SK-N-SH treated with all-trans-retinoic acid at 6 μM for 48 hours (cell line): ENCODE data around the gene FUNDC2.

Experiments
- ATAC-seq: fragments of 200-7000 bp; cut with Tn5 transposase; 3 replicates; pipeline ENCODE4 v1.9.1; 2020; ENCODE audit warnings: mild to moderate bottlenecking, moderate library complexity
- ARNTL ChIP-seq: fragments of 450-650 bp; formaldehyde crosslinking; IDR thresholded peaks from 2 replicates; pipeline ENCODE4 v1.5.0; 2020; ENCODE audit warnings: low read depth, mild to moderate bottlenecking, moderate library complexity, borderline replicate concordance
- BACH2 ChIP-seq: fragments of 250-450 bp; sonication (Bioruptor Pico); IDR thresholded peaks from 2 replicates; pipeline ENCODE4 v1.9.0; 2021; ENCODE audit warnings: mild to moderate bottlenecking, borderline replicate concordance
- CREB5 ChIP-seq: fragments of 250-450 bp; sonication (Bioruptor Pico); IDR thresholded peaks from 2 replicates; pipeline ENCODE4 v1.5.1; 2020; ENCODE audit warnings: low read depth, mild to moderate bottlenecking, moderate library complexity
- CSDC2 ChIP-seq: fragments of 250-450 bp; sonication (Bioruptor Pico); IDR thresholded peaks from 2 replicates; pipeline ENCODE4 v1.5.0; 2020; ENCODE audit warnings: mild to moderate bottlenecking, moderate library complexity
- CSRNP3 ChIP-seq: fragments of 250-450 bp; sonication (Bioruptor Pico); IDR thresholded peaks from 2 replicates; pipeline ENCODE4 v1.5.1; 2021; ENCODE audit warnings: mild to moderate bottlenecking, moderate library complexity
- ESRRG ChIP-seq: fragments of 250-450 bp; sonication (Bioruptor Pico); IDR thresholded peaks from 2 replicates; pipeline ENCODE4 v1.6.1; 2021; ENCODE audit warnings: mild to moderate bottlenecking
- GLIS3 ChIP-seq: fragments of 250-450 bp; sonication (Bioruptor Pico); IDR thresholded peaks from 2 replicates; pipeline ENCODE4 v1.5.0; 2020; ENCODE audit warnings: mild to moderate bottlenecking, moderate library complexity
- OSR1 ChIP-seq: fragments of 250-450 bp; sonication (Bioruptor Pico); IDR thresholded peaks from 2 replicates; pipeline ENCODE4 v1.8.0; 2022; ENCODE audit warnings: moderate library complexity, mild to moderate bottlenecking, inconsistent platforms
- PATZ1 ChIP-seq: fragments of 250-450 bp; sonication (Bioruptor Pico); IDR thresholded peaks from 2 replicates; pipeline ENCODE4 v1.8.0; 2020; ENCODE audit warnings: mild to moderate bottlenecking, moderate library complexity, borderline replicate concordance
- POU6F1 ChIP-seq: fragments of 250-450 bp; sonication (Bioruptor Pico); IDR thresholded peaks from 2 replicates; pipeline ENCODE4 v1.8.0; 2021; ENCODE audit warnings: low read depth, mild to moderate bottlenecking, moderate library complexity, borderline replicate concordance
- PPARA ChIP-seq: fragments of 250-450 bp; sonication (Bioruptor Pico); IDR thresholded peaks from 2 replicates; pipeline ENCODE4 v1.5.0; 2020; ENCODE audit warnings: mild to moderate bottlenecking, borderline replicate concordance
- RARB ChIP-seq: fragments of 250-450 bp; sonication (Bioruptor Pico); IDR thresholded peaks from 2 replicates; pipeline ENCODE4 v1.8.0; 2021; ENCODE audit warnings: mild to moderate bottlenecking, moderate library complexity
- TCF4 ChIP-seq: fragments of 250-450 bp; sonication (Bioruptor Pico); IDR thresholded peaks from 2 replicates; pipeline ENCODE4 v1.8.0; 2021; ENCODE audit warnings: mild to moderate bottlenecking, moderate library complexity, borderline replicate concordance
- TOX ChIP-seq: fragments of 250-450 bp; sonication (Bioruptor Pico); IDR thresholded peaks from 2 replicates; pipeline ENCODE4 v1.8.0; 2021; ENCODE audit warnings: mild to moderate bottlenecking, moderate library complexity, borderline replicate concordance
- ZFP3 ChIP-seq: fragments of 250-450 bp; sonication (Bioruptor Pico); IDR thresholded peaks from 2 replicates; pipeline ENCODE4 v1.5.0; 2020; ENCODE audit warnings: mild to moderate bottlenecking, moderate library complexity
- ZFP30 ChIP-seq: fragments of 450-650 bp; formaldehyde crosslinking; IDR thresholded peaks from 2 replicates; pipeline ENCODE4 v1.5.0; 2022; ENCODE audit warnings: mild to moderate bottlenecking, moderate library complexity
- ZNF565 ChIP-seq: fragments of 450-650 bp; formaldehyde crosslinking; conservative IDR thresholded peaks from 2 replicates; pipeline ENCODE4 v1.5.0; 2020; ENCODE audit warnings: low read depth, mild to moderate bottlenecking, moderate library complexity
- ZNF70 ChIP-seq: fragments of 450-650 bp; formaldehyde crosslinking; IDR thresholded peaks from 2 replicates; pipeline ENCODE4 v1.5.0; 2020; ENCODE audit warnings: mild to moderate bottlenecking, moderate library complexity
- ZNF8 ChIP-seq: fragments of 450-650 bp; formaldehyde crosslinking; IDR thresholded peaks from 2 replicates; pipeline ENCODE4 v1.5.0; 2020; ENCODE audit warnings: mild to moderate bottlenecking, moderate library complexity
- TF ChIP-seq, protein P1 (sequence below): fragments of 250-450 bp; sonication (Bioruptor Pico); IDR thresholded peaks from 2 replicates; pipeline ENCODE4 v1.5.0; 2020; ENCODE audit warnings: mild to moderate bottlenecking, moderate library complexity

The FUNDC2 gene

DNA sequence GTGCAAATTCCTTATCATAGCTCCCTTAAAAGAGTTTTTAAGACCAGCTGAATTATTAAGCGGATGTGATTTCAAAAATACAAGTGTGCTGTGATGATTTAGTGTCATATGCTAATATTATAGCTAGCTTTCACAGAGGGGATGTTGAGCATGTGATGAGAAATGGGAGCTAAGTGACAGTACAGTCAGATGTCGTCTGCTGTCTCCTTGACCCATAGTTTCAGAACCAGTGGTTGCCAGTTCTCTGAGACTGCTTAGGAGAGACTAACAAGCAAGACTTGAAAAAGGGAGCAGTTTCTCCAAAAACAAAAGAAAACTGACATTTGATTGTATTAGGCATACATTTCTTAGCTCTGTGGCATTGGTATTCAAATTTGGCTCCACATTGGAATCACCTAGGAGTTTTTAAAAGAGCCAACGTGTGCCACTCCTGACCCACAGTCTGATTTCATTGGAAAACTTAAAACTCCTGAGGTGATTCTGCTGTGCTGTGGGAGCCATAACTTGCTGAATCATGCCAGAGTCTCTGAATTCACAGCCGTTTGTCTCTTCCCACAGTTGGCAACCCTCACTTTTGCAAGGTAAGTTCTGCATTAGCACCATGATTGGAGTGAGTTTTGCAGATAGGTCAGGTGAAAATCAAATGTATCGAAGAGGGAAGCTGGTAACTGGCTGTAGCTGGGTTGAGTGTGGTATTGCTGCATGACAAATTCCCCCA lies 20.3 kb downstream of the FUNDC2 start:
- TF ChIP-seq CSDC2 (CRISPR knock-in tag) (no peak), TOX (CRISPR knock-in tag) (no peak), BACH2 (no peak), TCF4 (CRISPR knock-in tag) (no peak), ESRRG (CRISPR knock-in tag) (no peak), ARNTL (CRISPR knock-in tag) (no peak), CSRNP3 (CRISPR knock-in tag) (no peak), ZNF70 (CRISPR knock-in tag) (no peak), POU6F1 (CRISPR knock-in tag) (no peak), ZFP30 (CRISPR knock-in tag) (no peak), GLIS3 (CRISPR knock-in tag) (no peak), PPARA (no peak), CREB5 (no peak), ZFP3 (no peak)
- TF ChIP-seq, protein P1, sequence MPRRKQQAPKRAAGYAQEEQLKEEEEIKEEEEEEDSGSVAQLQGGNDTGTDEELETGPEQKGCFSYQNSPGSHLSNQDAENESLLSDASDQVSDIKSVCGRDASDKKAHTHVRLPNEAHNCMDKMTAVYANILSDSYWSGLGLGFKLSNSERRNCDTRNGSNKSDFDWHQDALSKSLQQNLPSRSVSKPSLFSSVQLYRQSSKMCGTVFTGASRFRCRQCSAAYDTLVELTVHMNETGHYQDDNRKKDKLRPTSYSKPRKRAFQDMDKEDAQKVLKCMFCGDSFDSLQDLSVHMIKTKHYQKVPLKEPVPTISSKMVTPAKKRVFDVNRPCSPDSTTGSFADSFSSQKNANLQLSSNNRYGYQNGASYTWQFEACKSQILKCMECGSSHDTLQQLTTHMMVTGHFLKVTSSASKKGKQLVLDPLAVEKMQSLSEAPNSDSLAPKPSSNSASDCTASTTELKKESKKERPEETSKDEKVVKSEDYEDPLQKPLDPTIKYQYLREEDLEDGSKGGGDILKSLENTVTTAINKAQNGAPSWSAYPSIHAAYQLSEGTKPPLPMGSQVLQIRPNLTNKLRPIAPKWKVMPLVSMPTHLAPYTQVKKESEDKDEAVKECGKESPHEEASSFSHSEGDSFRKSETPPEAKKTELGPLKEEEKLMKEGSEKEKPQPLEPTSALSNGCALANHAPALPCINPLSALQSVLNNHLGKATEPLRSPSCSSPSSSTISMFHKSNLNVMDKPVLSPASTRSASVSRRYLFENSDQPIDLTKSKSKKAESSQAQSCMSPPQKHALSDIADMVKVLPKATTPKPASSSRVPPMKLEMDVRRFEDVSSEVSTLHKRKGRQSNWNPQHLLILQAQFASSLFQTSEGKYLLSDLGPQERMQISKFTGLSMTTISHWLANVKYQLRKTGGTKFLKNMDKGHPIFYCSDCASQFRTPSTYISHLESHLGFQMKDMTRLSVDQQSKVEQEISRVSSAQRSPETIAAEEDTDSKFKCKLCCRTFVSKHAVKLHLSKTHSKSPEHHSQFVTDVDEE (CRISPR knock-in tag), result no peak
- ATAC-seq, result no peak

DNA sequence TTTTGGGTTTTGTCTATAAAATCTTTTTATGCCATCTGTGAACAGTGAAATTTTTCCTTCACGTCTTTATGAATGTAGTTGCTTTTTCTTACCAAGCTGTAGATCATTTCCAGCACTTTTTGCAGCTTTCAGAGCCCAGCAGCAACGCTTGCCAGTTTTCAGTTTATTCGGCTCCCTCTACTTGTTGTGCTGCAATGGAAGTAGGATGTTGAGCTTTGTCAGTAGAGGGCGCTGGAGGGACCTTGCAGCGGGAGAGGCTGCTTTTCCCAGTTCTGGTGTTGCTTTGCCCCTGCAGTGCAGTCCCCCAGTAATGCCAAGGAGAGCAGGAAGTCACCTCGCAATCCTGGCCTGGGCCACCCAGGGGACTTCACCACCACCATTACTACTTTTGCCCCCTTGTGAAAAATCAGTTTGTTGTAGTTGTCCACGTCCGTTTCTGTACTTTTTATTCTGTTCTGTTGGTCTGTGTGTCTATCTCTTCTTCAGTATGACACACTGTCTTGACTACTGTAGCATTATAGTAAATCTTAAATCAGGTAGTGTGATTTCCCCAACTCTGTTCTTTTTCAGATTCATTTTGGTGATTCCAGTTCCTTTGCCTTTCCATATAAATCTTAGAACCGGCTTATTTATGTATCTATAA lies 22.5 kb downstream of the FUNDC2 start:
- ATAC-seq, result peak; percentile 93
- no peak for TF ChIP-seq TOX (CRISPR knock-in tag)
- TF ChIP-seq BACH2, result no peak
- TF ChIP-seq OSR1 (CRISPR knock-in tag), result no peak
- no peak for TF ChIP-seq RARB (CRISPR knock-in tag)
- no peak for TF ChIP-seq ZFP30 (CRISPR knock-in tag)
- TF ChIP-seq ZNF8 (CRISPR knock-in tag), result no peak
- TF ChIP-seq POU6F1 (CRISPR knock-in tag), result no peak

DNA sequence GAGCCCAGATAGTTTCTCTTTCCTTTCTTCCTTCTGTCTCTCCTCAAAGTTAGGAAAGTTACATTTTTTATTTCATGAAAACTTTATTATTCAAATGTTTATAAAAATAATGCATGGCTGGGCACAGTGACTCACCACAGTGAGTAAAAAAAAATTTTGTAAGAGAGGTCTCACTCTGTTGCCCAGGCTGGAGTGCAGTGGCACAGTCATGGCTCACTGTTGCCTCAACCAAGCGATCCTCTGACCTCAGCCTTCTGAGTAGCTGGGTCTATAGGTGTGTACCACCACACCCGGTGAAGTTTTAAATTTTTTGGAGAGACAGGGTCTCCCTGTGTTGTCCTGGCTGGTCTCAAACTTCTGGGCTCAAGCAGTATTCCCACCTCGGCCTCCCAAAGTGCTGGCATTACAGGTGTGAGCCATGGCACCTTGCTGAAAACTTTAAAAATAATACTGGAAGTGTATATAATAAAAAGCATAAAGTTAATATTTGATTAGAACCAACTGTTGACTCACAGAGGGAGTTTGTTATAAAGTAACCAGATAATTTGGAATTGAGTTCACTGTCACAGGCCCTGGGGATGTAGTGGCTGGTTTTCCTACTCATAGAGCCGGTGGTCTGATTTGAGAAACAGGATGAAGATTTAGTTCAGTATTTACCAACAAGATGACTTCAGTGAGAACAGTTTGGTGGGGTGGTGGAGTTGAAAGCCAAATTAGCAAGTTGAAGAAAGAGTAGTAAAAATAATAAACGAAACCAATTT lies 26.3 kb downstream of the FUNDC2 start:
- ATAC-seq, result no peak
- no peak for TF ChIP-seq ARNTL (CRISPR knock-in tag)
- TF ChIP-seq RARB (CRISPR knock-in tag), result no peak
- TF ChIP-seq BACH2, result no peak
- no peak for TF ChIP-seq CREB5
- no peak for TF ChIP-seq CSRNP3 (CRISPR knock-in tag)
- no peak for TF ChIP-seq ESRRG (CRISPR knock-in tag)
- TF ChIP-seq ZNF565 (CRISPR knock-in tag), result no peak
- no peak for TF ChIP-seq OSR1 (CRISPR knock-in tag)
- no peak for TF ChIP-seq TOX (CRISPR knock-in tag)
- no peak for TF ChIP-seq PATZ1 (CRISPR knock-in tag)
- no peak for TF ChIP-seq PPARA
- TF ChIP-seq ZNF70 (CRISPR knock-in tag), result no peak
